ENCODE data around the gene ACKR1. TPM values are rescaled to one million over a fixed set of nuclear protein-coding genes. Genes with fewer than 3 reads are reported as not detected.

The ACKR1 gene
- total RNA-seq, 1 donor from 2014 or later, result 10.3 TPM

DNA sequence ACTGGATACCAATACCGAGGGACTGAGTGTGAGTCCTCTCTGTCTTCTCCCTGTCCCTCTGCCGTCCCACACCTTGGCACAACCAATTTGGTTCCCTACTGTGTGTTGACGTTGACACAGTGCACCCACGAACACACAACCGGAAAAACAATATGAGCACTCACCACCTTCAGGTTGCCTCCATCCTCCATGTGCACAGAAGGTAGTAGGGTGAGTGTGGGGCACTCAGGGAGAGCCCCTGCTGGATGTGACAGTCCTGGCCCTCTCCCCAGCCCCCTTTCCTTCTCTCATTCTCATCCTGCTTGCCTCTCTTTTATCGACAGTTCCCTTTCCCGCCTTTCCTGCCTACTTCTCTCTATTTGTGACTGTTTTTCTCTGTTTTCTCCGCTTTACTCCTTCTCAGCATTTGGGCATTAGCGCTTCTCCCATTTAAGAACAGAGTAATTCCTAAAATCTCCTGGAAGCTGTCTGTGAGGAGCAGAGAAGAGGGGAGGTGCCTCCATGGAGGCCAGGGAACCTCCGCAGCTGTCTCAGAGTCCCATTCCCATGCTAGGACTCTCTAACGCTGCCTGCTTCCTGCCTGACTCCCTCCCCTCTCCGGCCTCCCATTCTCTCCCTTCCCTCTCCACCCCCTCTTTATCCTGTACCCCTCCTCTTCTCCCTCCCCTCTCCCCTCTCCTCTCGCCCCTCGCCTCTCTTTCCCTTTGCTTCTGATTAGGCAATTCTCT is 16.9 kb upstream of the ACKR1 start:
- no peak for DNase-seq

DNA sequence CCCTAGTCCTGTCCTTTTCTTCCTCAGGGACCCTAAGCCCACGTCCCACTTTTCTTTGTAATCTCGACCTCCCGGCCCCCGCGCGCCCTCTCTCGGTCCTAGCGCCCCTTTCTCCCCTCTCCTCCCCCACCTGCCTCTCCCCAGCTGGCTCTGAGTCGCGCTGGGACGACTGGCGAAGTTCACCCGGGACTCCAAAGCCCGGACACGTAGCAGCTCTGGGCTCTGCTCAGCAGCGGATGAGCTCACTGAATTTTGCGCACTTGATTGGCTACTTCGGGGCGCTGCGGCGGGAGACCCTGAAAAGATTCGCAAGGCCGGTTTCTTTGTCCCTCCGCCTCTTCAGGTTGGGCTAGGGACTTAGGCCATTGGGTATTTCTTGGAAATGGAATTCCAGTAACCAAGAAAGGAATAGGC is 16.3 kb upstream of the ACKR1 start:
- peak; percentile 71 for DNase-seq

DNA sequence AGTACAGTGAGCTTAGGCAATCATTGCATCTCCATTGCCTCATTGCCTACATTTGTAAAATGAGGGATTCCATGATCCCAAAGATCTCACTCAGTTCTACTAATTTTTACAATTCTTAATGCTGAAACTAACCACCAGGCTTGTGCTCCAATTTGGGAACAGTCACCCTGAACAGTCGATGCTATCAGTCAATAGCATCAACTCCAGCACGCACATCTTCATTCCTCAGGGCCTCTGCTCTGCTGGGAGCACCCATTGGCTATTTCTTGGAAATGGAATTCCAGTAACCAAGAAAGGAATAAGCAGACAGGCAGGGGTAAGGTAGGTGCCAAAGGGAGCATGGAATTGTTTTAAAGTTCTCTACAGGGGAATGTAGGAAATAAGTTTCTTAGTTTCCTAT is 14.2 kb upstream of the ACKR1 start:
- DNase-seq, result no peak

DNA sequence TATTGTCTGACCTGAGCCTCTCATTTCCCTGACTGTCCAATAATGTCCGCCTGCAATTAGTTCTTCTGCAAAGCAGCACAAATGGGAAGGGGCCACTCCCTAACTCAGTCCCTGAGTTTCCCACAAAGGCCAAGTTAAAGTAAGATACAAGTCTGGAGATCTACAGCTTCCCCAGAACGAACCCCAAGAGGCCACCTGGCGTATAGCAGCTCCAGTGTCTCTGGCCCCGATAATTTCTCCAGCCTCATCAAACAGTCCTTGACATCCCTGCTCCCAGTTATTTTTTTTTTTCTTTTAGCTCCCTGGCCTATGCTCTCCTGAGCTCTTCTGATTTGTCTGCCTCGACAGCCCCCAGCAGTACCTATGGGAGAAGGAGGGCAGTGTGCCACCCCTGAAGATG is 8.1 kb upstream of the ACKR1 start:
- no peak for DNase-seq

DNA sequence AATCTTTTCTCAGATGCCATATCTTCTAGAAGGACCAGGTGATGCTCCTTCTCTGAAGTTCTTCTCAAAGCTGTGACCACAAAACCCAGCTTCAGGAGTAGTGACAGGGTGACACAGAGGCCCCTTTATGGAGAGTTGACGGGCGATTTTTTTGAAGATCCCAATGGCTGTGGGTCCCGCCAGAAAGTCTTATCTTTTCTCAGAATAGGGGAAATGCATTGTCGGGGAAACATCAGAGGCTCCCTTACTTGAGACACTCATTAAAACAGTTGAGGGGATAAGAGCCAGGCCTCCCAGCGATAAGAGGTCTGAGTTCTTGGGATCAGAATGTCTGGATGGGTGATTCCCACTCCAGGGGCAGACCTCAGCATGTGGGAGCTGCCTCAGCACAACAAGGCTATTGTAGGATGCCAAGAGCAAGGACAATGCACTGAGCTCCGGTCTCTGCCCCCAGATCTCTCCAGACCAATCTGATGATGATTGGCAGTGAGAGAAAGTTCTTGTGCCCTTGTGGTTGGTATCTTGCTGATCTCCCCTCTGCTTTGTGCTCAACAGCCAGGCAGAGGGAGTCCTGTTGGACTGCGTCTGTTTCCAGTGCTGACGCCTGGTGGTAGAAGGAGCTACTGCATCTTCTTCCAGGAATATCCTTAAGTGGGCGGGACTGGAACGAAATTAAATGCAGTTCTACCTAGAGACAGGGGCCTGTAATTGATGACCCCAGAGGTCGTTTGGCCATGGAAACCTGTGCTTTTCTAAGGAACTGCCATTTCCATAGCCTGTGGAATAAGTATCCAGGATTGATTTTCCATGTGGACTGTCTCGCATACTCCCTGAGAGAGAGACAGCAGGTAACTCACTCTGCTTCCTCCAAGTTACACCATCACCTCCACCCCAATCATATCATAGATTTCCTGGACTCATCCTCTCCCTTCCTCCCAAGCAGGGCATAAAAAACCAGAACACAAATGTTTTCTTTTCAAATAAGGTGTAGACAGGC is 6.8 kb upstream of the ACKR1 start:
- DNase-seq, result peak; percentile 86

DNA sequence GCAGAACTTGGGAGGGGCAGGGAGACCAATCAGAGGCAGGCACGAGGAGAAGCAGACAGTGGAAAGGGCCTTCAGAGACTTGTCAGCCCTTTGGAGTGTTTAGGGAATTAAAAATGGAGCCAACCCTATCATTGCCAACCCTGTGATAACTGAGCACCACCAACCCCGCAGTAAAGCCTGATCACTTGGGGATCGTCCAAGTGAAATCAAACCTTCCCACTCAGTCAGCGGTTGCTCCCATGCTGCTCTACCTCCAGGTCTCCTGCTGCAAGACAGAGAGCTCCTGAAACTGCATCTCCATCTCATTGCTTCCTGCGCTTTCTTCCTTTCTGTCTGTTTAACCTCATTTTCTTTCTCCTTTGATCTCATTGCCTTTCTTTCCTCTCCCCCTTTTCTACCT is 4.8 kb upstream of the ACKR1 start:
- no peak for DNase-seq

DNA sequence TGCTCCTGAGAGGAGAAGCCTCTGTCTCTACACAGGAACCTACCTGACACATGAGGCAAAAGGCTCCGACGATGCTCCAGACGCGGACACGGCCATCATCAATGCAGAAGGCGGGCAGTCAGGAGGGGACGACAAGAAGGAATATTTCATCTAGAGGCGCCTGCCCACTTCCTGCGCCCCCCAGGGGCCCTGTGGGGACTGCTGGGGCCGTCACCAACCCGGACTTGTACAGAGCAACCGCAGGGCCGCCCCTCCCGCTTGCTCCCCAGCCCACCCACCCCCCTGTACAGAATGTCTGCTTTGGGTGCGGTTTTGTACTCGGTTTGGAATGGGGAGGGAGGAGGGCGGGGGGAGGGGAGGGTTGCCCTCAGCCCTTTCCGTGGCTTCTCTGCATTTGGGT is 3.9 kb upstream of the ACKR1 start:
- DNase-seq, result no peak

DNA sequence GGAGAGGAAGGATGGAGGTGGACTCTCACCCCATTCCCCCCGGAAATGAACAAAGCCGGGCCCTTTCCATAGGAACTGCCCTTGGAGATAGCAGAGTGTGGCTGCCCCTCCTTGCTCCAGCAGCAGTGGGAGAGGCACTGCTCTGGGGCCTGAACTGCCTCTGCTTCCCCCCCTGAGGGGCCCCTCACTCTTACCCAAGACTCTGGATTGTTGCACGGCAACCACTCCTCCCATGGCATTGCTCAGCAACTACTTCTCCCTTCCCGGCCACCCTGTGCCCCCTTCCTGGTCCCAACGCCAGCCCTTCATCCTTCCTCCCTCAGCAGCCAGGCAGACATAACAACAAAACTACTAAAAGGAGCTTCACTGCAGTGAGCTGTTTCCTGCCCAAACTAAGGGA is 3.0 kb upstream of the ACKR1 start:
- DNase-seq, result no peak

DNA sequence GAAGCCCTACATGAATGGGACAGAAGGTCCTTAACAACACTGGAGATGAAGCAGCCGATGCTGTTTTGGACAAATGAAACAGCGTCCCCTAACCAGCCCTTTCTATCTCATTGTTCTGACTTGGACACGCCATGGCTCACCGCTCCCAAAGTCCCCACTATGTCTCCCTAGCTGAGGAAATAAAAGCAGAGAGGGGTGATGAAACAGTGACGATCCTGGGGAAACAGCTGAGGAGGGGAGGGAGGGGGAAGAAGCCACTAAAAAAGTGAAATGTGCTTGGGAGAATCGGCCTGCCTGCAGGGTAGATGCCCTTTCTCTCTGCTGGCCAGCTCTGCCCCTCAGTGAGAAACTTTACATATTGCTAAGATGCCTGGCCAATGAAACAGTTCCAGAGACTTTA is 1.1 kb upstream of the ACKR1 start:
- no peak for DNase-seq

DNA sequence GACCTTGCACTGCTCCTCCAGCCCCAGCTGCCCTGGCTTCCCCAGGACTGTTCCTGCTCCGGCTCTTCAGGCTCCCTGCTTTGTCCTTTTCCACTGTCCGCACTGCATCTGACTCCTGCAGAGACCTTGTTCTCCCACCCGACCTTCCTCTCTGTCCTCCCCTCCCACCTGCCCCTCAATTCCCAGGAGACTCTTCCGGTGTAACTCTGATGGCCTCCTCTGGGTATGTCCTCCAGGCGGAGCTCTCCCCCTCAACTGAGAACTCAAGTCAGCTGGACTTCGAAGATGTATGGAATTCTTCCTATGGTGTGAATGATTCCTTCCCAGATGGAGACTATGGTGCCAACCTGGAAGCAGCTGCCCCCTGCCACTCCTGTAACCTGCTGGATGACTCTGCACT is 550 bp downstream of the ACKR1 start:
- DNase-seq, result no peak

DNA sequence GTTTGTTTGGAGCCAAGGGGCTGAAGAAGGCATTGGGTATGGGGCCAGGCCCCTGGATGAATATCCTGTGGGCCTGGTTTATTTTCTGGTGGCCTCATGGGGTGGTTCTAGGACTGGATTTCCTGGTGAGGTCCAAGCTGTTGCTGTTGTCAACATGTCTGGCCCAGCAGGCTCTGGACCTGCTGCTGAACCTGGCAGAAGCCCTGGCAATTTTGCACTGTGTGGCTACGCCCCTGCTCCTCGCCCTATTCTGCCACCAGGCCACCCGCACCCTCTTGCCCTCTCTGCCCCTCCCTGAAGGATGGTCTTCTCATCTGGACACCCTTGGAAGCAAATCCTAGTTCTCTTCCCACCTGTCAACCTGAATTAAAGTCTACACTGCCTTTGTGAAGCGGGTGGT is 1.4 kb downstream of the ACKR1 start:
- DNase-seq, result no peak

DNA sequence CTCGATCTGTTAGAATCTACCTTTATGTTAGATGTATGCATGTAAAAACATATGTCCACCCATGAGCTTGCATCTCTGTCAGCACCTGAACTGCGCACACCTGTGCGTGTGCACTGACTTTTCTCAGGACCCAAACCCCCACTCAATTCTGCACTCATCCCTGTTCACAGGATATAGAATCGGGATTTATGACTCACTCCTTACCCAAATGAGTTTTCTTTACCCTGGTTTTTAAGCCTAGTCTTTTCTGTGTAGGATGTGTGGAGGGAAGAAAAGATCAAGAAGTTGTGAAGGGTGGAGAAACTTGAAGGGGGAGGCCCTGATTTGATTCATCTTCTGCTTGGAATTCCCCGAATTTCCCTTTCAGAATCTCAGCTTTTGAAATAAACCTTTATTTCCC is 2.4 kb downstream of the ACKR1 start:
- no peak for DNase-seq

DNA sequence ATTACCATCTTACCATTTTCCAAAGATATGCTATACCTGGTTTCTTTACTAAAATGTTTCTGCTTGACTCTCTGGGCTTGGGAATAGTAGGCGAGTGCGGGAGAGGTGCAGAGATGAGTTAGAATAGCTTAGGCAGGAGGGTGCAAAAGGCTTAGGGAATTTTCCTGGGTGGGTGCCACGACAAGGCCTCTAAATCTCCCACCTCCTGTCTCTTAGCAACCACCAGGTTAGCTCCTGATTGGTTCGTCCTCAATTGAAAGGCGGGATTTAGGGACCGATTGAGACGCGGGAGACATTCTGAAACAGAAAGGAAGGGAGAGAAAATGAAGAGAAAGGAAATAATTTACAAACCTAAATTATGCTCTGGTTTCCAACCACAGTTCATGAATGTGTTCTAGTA is 3.1 kb downstream of the ACKR1 start:
- no peak for DNase-seq

DNA sequence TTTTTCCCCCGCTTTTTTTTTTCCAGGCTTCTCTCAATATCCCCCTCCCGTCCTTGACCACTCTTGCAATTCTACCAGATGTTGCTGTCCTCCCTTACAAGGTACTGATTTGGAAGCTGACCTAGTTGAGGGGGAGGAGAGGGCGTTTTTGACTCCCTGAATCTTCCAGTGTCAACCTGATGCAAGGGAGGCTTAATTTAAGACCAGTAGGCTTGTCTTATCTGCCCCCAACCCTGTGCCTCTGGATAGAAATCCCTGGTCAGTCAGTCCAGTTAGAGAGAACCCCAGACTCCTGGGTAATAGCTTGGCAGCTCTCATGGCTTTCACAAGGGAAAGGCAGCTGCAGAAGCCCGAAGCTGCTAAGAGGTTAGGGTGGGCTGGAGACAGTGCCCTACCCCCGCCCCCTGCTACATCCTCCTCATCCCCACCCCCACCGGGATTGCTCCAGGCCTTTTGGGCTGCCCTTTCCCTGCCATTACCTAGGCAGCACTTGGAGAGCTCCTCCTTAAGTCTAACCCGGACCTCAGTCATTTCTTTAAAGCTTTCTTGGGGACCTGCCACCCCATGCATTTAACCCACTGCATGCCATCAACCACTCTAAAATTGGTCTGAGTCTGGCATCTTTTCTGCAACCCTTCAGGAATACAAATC is 3.6 kb downstream of the ACKR1 start:
- no peak for DNase-seq

DNA sequence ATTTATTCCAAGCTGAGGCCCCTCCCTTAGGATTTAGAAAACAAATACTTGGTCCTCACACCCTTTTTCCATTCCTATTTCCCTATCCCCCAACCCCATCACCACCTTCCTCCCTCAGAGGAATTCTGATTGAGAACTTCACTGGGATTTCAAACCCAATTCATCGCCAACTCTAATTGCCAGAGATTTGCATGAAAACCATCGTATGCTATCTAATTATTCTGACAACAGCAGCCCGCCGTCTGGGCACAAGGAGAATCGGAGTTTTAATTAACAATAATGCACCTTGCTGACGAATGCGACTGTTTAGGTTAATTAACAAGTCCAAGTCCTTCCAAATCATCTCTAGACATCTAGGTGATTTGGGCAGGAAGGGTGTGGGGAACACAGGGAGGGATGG is 4.4 kb downstream of the ACKR1 start:
- no peak for DNase-seq

DNA sequence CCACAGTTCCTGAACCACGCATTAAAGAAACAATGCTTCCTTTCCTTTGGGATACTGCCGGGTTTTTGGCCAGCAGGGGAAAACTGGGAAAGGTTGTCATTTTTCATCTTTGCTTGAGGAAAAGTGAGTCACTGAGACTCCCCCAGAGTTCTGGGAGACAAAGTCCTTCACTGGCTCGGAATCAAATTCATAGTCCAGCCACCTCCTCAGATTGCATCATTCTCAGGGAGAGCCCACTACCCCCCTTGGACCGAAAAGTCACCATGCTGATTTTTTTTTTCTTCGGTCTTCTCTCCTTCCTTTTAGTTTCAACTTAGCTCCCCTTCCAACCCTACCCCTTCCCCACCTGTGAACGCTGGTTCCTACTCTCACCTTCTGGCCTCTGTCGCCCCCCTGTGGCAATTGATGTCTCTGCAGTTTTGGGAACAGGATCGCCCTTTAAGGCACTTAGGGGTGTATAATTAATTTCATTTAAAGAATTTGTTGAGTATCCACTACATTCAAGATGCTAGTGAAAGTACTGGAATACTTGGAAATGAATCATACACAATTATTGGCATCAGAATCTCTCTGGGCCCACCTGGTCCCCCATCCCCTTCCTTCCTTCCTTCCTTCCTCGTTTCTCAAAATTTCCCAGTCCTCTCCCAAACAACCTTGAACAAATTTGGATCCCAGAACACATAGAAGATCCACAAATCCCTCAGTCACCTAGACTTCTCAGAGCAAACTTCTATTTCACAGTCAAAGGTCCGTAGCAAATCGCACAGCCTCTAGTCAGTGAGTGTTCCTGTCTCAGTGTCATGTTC is 6.9 kb downstream of the ACKR1 start:
- peak; percentile 47 for DNase-seq

DNA sequence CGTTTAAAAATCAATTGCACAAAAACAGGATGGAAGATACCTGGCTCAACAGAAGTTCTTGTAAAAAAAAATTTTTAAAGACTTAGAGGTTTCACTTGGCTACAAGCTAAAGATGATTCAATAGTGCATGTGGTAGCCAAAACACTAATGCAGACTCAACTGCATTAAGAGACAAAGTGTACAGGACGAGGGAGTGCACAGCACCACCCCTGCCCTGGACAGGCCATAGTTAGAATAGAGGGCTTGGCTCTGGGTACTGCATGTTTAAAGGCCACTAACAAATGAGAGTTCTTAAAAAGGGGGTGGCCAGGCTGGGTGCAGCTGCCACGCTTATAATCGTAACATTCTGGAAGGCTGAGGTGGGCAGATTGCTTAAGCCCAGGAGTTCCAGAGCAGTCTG is 7.9 kb downstream of the ACKR1 start:
- DNase-seq, result no peak

DNA sequence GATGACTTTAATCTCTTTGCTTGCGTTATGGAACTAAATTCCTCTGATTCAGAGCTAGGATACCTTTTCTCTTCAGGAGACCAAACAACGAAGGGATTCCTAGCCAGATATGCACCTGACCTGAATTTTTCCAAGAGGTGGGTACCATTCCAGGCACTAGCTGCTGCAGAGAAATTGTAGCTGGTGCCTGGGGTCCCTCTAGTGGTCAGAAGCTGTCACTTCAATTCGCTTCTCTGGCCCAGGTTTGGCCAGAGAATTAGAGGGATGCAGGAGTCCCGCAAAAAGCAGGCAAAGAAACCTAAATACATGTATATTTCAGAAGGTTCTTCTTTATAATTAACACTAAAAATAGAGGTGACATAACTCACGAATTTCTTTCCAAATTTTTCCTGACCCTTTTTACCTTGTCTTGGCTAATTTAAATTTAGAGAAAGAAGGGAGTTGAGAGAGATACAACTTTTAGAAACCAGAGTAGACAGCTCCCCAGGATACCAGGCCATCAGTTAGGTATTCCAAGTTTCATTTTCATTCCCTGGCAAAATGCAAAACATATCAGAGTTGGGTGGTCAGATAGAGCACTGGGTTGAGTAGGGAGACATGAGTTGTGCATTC is 9.6 kb downstream of the ACKR1 start:
- DNase-seq, result peak; percentile 60

DNA sequence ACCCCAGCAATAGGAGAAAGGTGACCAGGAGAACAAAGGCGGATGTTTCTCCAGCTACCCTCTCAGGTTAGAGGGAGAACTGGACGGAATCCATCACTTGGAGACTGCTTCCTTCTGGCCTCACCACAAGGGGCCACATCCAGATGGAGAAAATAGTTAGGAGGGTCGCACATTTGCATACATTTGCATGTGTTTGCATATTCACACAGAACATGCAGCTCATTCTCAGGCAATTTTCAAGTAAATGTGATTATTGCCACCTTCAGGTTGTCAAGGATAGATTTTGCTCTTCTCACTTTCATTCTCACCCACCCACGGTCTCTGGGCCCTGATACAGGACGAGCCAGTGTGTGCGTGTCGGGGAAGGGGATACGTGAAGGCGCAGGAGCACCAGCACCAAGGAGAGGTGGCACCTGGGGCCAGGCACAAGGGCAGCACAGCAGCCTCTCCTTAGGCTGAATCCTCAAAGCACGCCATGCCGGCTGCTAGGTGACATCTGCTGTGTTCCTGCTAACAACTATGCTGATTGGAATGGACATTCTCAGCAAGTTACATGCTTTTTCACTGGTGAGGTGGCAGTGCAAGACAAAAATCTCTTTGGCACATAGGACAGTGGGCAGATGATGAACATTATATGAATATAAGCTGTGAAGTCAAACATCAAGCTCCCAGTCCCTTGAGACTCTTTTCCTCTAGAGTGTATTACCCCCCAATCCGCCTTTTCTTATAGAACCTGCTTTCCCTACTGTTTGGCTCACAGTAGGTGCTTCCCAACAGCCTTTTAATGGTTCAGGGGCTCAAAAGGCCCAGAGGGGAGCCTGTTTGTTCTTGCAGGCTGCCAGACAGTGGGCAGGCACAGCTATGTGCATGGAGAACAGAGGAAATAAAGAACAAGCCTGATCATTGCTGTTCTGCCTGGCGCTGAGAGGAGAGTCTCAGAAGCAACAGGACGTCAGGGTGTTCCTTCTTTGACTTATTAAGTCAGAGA is 14.3 kb downstream of the ACKR1 start:
- DNase-seq, result no peak

DNA sequence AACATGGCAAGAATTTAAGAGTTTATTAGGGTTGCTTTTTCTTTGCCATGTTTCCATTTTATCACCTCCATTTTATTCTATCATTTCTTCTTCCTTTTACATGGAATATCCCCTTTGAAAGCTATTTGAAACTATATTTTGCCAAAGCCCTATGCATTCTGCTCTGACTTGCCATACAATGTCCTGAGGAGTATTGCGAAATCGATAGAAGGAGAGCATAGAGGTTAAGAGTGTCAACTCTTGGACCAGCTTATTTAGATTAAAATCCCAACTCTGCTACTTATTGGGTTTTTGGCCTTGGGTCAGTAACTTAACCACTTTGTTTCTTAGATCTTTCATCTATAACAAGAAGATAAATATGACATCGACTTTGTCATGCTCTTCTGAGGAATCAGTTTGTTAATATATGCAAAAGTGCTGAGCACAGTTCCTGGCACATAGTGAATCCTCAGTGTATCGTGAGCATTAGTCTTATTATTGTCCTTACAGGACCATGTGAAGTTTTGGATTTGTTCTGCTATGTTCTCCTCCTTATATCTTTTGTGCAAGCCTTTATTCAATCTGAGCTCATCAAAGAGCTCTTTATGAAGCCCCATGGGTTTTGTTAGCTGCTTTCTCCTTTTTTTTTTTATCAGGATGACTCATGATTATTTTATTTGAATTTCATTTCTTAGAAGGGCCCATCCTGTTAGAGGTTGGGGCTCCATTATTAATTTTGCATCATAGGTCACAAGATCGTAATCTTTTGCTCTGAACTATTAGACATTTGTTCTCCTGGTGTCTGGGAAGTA is 17.6 kb downstream of the ACKR1 start:
- DNase-seq, result no peak

Data from tongue (tissue), 2 donors.